CD4-positive, CD25-positive, alpha-beta regulatory T cell (primary cell): ENCODE results near the gene FRMD5. TPM values are rescaled to one million over a fixed set of nuclear protein-coding genes. Genes with fewer than 3 reads are reported as not detected.
"Not testable (repeated sequence)": the region's sequence is repeated elsewhere in the genome, so short reads cannot be mapped to it uniquely, and the experiment has no call there.

Experiments
- ATAC-seq, 2 donors: fragments of 150-1000 bp; cut with Tn5 transposase; one replicate each; pipeline ENCODE4 v1.10.0; 2021; ENCODE audit warnings: low read depth in 2 of 2, moderate number of reproducible peaks in 2 of 2, moderate library complexity in 1 of 2
- DNase-seq, 3 donors: peaks; one replicate each; pipeline versions ENCODE4 v3.0.0 to v3.0.0-alpha.2; 2012 to 2022; ENCODE audit warnings: mixed read lengths in 1 of 3
- H3K27ac ChIP-seq: one replicate; pipeline ENCODE4 v1.7.0; 2013; ENCODE audit warnings: mild to moderate bottlenecking, low read length; ENCODE audit not compliant: insufficient read depth, poor library complexity, severe bottlenecking
- H3K27me3 ChIP-seq: one replicate; pipeline ENCODE4 v1.7.0; 2013; ENCODE audit warnings: low read length; ENCODE audit not compliant: control insufficient read depth, insufficient read depth
- H3K36me3 ChIP-seq: one replicate; pipeline ENCODE4 v1.7.0; 2013; ENCODE audit warnings: mild to moderate bottlenecking, low read length, moderate library complexity; ENCODE audit not compliant: control insufficient read depth, insufficient read depth
- H3K4me1 ChIP-seq: 2 replicates; pipeline ENCODE4 v1.7.0; 2013; ENCODE audit warnings: mild to moderate bottlenecking, low read length; ENCODE audit not compliant: insufficient read depth, control insufficient read depth, poor library complexity, severe bottlenecking
- H3K4me3 ChIP-seq: one replicate; pipeline ENCODE4 v1.7.0; 2013; ENCODE audit warnings: low read depth, mild to moderate bottlenecking, low read length, moderate library complexity
- H3K9me3 ChIP-seq, 2 experiments: 1 replicate in 1 of 2; 2 replicates in 1 of 2; pipeline ENCODE4 v1.7.0; 2013; ENCODE audit warnings: low read length in 2 of 2, mild to moderate bottlenecking in 1 of 2, moderate library complexity in 1 of 2; ENCODE audit not compliant: control insufficient read depth in 2 of 2
- H3K27ac Mint-ChIP-seq, 3 donors: one replicate each; pipeline ENCODE4 v1.8.0; 2020 to 2022; ENCODE audit warnings: mild to moderate bottlenecking in 3 of 3, mixed read lengths in 3 of 3, moderate library complexity in 2 of 3
- H3K27me3 Mint-ChIP-seq: one replicate; pipeline ENCODE4 v1.8.0; 2022; ENCODE audit warnings: mild to moderate bottlenecking, mixed read lengths
- H3K36me3 Mint-ChIP-seq: one replicate; pipeline ENCODE4 v1.8.0; 2020; ENCODE audit warnings: mixed read lengths
- H3K4me1 Mint-ChIP-seq, 4 donors: one replicate each; pipeline ENCODE4 v1.8.0; 2020 to 2022; ENCODE audit warnings: mixed read lengths in 4 of 4, mild to moderate bottlenecking in 1 of 4
- H3K4me3 Mint-ChIP-seq, 4 donors: one replicate each; pipeline ENCODE4 v1.8.0; 2020 to 2022; ENCODE audit warnings: mild to moderate bottlenecking in 4 of 4, mixed read lengths in 4 of 4, moderate library complexity in 3 of 4
- H3K9me3 Mint-ChIP-seq, 7 donors: one replicate each; pipeline ENCODE4 v1.8.0; 2020 to 2022; ENCODE audit warnings: mixed read lengths in 7 of 7, mild to moderate bottlenecking in 3 of 7, moderate library complexity in 2 of 7
- polyA plus RNA-seq, 4 donors: library from polyadenylated mRNA; unstranded; fragments of 300-500 nt; fragmentation: Illumina TruSeq; gene quantifications; one replicate each; pipeline ENCODE4 v1.2.3, GENCODE V29; 2021
- total RNA-seq: library from RNA; stranded (reverse); gene quantifications from one replicate; pipeline ENCODE4 v1.2.3, GENCODE V29; 2022

The FRMD5 gene
- total and polyA plus RNA-seq, 5 donors from 2014 or later: 0.24 to 1.1 (median 0.35) TPM; not detected in 1

- H3K9me3 Mint-ChIP-seq: peaks cover 0 to 3% (median 0%) of the 10 kb centered on the region in 7 donors
- H3K4me1 Mint-ChIP-seq: no peaks in the 10 kb centered on the region
- H3K36me3 ChIP-seq: no peaks in the 10 kb centered on the region
- DNase-seq (no peak), ATAC-seq (no peak)
- H3K27ac Mint-ChIP-seq: peak overlapping the region in 1 of 3 donors; percentile 63
- H3K27me3 Mint-ChIP-seq: peaks cover 17% of the 10 kb centered on the region
- no peaks in the 10 kb centered on the region for H3K36me3 Mint-ChIP-seq
- H3K27me3 ChIP-seq: peaks cover 3% of the 10 kb centered on the region
- H3K4me3 Mint-ChIP-seq: no peak overlapping the region
- no peak overlapping the region for H3K27ac ChIP-seq
- no peaks in the 10 kb centered on the region for H3K9me3 ChIP-seq
- H3K4me3 ChIP-seq: no peak overlapping the region
- no peaks in the 10 kb centered on the region for H3K4me1 ChIP-seq
These were observed 179.3 kb downstream of the FRMD5 start for GRCh38 chr15:44015545-44016305.

- no peak for DNase-seq
These were observed 183.7 kb downstream of the FRMD5 start for GRCh38 chr15:44011238-44011854.

GRCh38 chr15:44010089-44010488, 185.0 kb downstream of the FRMD5 start:
- Histone ChIP-seq H3K27ac (no peak overlapping the region), H3K36me3 (no peaks in the 10 kb centered on the region), H3K9me3 (no peaks in the 10 kb centered on the region), H3K4me1 (no peaks in the 10 kb centered on the region), H3K4me3 (no peak overlapping the region), H3K27me3 (peaks cover 5% of the 10 kb centered on the region)
- Mint-ChIP-seq H3K27me3 (peaks cover 16% of the 10 kb centered on the region), H3K4me1 (peaks cover 0 to 3% (median 0%) of the 10 kb centered on the region in 4 donors), H3K9me3 (peaks cover 0 to 3% (median 0%) of the 10 kb centered on the region in 7 donors), H3K27ac (no peak overlapping the region), H3K36me3 (no peaks in the 10 kb centered on the region), H3K4me3 (no peak overlapping the region)
- DNase-seq (no peak), ATAC-seq (no peak)

More at GRCh38 chr15:44011238-44011854, 183.7 kb downstream of the FRMD5 start:
- Histone ChIP-seq H3K4me1 (no peaks in the 10 kb centered on the region), H3K27me3 (peaks cover 5% of the 10 kb centered on the region), H3K36me3 (no peaks in the 10 kb centered on the region), H3K27ac (no peak overlapping the region), H3K9me3 (no peaks in the 10 kb centered on the region), H3K4me3 (no peak overlapping the region)
- H3K36me3 Mint-ChIP-seq: no peaks in the 10 kb centered on the region
- peaks cover 0 to 2% (median 0%) of the 10 kb centered on the region in 4 donors for H3K4me1 Mint-ChIP-seq
- H3K4me3 Mint-ChIP-seq: no peak overlapping the region
- H3K9me3 Mint-ChIP-seq: peaks cover 0 to 3% (median 0%) of the 10 kb centered on the region in 7 donors
- H3K27ac Mint-ChIP-seq: no peak overlapping the region
- peaks cover 12% of the 10 kb centered on the region for H3K27me3 Mint-ChIP-seq
- no peak for ATAC-seq

GRCh38 chr15:44009038-44009437, 186.0 kb downstream of the FRMD5 start:
- H3K4me3 Mint-ChIP-seq: no peak overlapping the region
- DNase-seq: no peak
- ATAC-seq: no peak
- no peak overlapping the region for H3K4me3 ChIP-seq
- H3K4me1 ChIP-seq: no peaks in the 10 kb centered on the region
- H3K27me3 Mint-ChIP-seq: peaks cover 15% of the 10 kb centered on the region
- H3K9me3 Mint-ChIP-seq: peaks cover 0 to 3% (median 0%) of the 10 kb centered on the region in 7 donors
- no peaks in the 10 kb centered on the region for H3K9me3 ChIP-seq
- H3K27ac Mint-ChIP-seq: no peak overlapping the region
- no peaks in the 10 kb centered on the region for H3K36me3 ChIP-seq
- H3K27me3 ChIP-seq: peaks cover 5% of the 10 kb centered on the region
- no peak overlapping the region for H3K27ac ChIP-seq
- H3K36me3 Mint-ChIP-seq: no peaks in the 10 kb centered on the region
- H3K4me1 Mint-ChIP-seq: peaks cover 0 to 3% (median 0%) of the 10 kb centered on the region in 4 donors

GRCh38 chr15:44000248-44000647, 194.8 kb downstream of the FRMD5 start:
- not testable (repeated sequence) for H3K4me3 ChIP-seq, H3K27me3 Mint-ChIP-seq, H3K4me1 Mint-ChIP-seq, H3K36me3 Mint-ChIP-seq, ATAC-seq, H3K9me3 ChIP-seq, H3K9me3 Mint-ChIP-seq, H3K27me3 ChIP-seq, DNase-seq, H3K27ac ChIP-seq, H3K4me3 Mint-ChIP-seq, H3K27ac Mint-ChIP-seq, H3K36me3 ChIP-seq, H3K4me1 ChIP-seq

GRCh38 chr15:43998607-43999006, 196.5 kb downstream of the FRMD5 start:
- Histone ChIP-seq H3K4me3 (no peak overlapping the region), H3K27me3 (peaks cover 4% of the 10 kb centered on the region), H3K4me1 (no peaks in the 10 kb centered on the region), H3K9me3 (no peaks in the 10 kb centered on the region), H3K36me3 (no peaks in the 10 kb centered on the region), H3K27ac (no peak overlapping the region)
- Mint-ChIP-seq H3K4me3 (no peak overlapping the region), H3K27ac (no peak overlapping the region), H3K9me3 (no peaks in the 10 kb centered on the region), H3K4me1 (no peaks in the 10 kb centered on the region), H3K27me3 (peaks cover 12% of the 10 kb centered on the region), H3K36me3 (no peaks in the 10 kb centered on the region)
- no peak for ATAC-seq
- DNase-seq: no peak

- Mint-ChIP-seq H3K4me1 (no peaks in the 10 kb centered on the region), H3K27me3 (peaks cover 15% of the 10 kb centered on the region), H3K27ac (no peak overlapping the region), H3K4me3 (no peak overlapping the region), H3K9me3 (peaks cover 0 to 3% (median 0%) of the 10 kb centered on the region in 7 donors), H3K36me3 (no peaks in the 10 kb centered on the region)
- H3K9me3 ChIP-seq: no peaks in the 10 kb centered on the region
- ATAC-seq (no peak), DNase-seq (no peak)
- H3K4me1 ChIP-seq: no peaks in the 10 kb centered on the region
- H3K4me3 ChIP-seq: no peak overlapping the region
- peaks cover 2% of the 10 kb centered on the region for H3K27me3 ChIP-seq
- no peak overlapping the region for H3K27ac ChIP-seq
- H3K36me3 ChIP-seq: no peaks in the 10 kb centered on the region
These were observed 203.9 kb downstream of the FRMD5 start for GRCh38 chr15:43991206-43991605.
